Stimulated activated CD4-positive, alpha-beta T cell treated with anti-CD3 and anti-CD28 coated beads, Interleukin-2, amount 100 ng/mL, for 48 hours (primary cell): ENCODE data around the gene AIM2.
"Not testable (repeated sequence)": the region's sequence is repeated elsewhere in the genome, so short reads cannot be mapped to it uniquely, and the experiment has no call there.

Experiments used
- DNase-seq, 2 donors: peaks; one replicate each; pipeline ENCODE4 v3.0.0-alpha.2; 2020

Gene AIM2

GRCh38 chr1:159077120-159077961 lies 775 bp upstream of the AIM2 start:
- DNase-seq = peak; percentile 98

- no peak for DNase-seq
These were observed 4.5 kb downstream of the AIM2 start for GRCh38 chr1:159071970-159072582.

DNA sequence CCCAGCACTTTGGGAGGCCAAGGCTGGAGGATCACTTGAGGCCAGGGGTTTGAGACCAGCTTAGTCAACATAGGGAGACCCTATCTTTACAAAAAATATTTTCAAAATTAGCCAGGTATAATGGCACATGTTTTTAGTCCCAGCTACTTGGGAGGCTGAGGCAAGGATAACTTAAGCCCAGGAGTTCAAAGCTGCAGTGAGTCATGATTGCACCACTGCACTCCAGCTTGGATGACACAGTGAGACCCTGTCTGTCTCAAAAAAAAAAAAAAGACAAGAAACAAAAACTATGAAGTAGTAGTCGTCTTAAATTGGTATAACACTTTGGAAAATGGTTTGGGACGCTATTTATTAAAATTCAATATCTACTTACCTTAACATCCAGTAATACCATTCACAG lies 7.7 kb downstream of the AIM2 start:
- DNase-seq = no peak

GRCh38 chr1:159067699-159068621 lies 8.6 kb downstream of the AIM2 start:
- no peak for DNase-seq

- DNase-seq = no peak
These were observed 10.5 kb downstream of the AIM2 start for GRCh38 chr1:159066108-159066507.

- no peak for DNase-seq
These were observed 11.5 kb downstream of the AIM2 start for GRCh38 chr1:159065106-159065505.

DNA sequence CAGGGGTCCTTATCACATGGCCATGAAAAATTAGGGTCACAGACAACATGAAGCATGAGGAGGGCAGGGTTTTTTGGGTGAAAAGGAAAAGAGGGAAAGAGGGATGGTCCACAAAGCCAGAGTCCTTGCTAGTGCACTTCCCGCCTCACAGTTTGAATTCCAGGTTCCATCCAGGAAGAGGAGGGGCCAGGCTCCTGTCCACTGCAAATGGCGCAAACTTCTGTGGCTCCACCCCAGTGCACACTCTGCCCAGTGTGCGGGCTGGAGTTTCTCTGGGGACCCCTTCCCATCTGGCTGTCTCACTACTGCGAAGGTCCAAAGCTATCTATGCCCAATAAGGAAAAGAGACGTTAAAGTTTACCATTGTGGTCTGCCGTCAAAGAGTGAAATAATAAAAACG lies 17.8 kb downstream of the AIM2 start:
- DNase-seq = no peak

DNA sequence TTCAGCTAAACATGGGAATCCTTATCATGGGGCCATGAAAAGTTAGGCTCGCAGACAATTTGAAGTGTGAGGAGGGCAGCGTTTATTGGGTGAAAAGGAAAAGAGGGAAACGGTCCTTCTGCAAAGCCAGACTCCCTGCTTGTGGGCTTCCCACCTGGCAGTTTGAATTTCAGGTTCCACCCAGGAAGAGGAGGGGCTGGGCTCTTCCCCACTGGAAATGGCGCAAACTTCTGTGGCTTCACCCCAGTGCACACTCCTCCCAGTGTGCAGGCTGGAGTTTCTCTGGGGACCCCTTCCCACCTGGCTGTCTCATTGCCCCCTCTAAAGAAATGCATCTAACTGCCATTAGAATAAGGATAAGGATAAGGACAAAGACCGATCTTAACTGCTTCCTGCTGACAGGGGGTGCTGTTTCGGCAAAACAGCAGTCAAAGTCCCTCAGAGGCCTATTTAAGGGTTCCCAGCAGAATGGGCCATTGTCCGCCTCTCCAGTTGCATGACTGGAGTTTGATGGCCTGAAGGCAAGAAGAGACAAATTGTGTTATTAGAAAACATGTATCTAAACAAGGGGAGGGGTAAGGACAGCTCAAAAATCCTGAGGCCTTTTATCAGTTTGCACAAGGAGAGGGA lies 20.4 kb downstream of the AIM2 start:
- no peak for DNase-seq

- DNase-seq = no peak
These were observed 21.4 kb downstream of the AIM2 start for GRCh38 chr1:159055181-159055641.

DNA sequence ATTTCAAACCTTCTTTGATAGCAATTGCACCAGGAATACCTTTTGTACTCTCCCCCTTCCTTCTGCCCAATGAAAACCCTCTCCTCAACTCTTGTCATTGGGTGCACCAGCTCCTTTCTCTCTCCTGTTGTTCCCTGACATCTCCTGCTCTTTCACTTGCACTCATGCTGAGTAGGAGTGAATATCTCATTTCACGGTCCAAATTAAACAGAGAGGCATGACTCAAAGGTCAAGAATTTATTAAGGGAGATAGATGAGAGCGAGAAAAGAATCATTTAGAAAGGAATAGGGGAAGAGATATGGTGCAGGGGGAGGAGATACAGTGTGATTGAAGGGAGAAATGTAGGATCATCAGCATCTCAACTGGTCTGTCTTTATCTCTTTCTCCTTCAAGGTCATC lies 22.1 kb downstream of the AIM2 start:
- DNase-seq = no peak

- no peak for DNase-seq
These were observed 25.1 kb downstream of the AIM2 start for GRCh38 chr1:159051436-159051835.

DNA sequence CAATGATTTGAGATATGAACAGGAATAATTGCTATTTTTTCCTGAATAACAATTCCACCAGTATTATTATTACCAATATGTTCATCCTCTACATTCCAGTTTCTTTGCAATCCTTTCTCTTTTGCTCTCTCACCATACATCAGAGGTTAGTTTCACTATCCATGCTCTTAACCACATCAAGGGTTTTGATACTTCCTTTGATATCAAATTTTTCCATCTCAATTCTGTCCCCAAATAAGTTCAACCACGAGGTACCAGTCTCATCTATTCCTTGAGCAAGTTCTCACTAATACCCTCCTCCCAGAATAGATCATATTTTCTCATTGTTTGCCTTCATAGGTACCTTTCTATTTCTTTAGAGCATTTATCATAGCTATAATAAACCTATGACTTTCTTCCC lies 30.1 kb downstream of the AIM2 start:
- not testable (repeated sequence) for DNase-seq

- no peak for DNase-seq
These were observed 35.5 kb downstream of the AIM2 start for GRCh38 chr1:159040893-159041724.

GRCh38 chr1:159040206-159040605 lies 36.4 kb downstream of the AIM2 start:
- no peak for DNase-seq

GRCh38 chr1:159030877-159031447 lies 45.6 kb downstream of the AIM2 start:
- no peak for DNase-seq

- DNase-seq = no peak
These were observed 46.3 kb downstream of the AIM2 start for GRCh38 chr1:159030311-159030710.

DNA sequence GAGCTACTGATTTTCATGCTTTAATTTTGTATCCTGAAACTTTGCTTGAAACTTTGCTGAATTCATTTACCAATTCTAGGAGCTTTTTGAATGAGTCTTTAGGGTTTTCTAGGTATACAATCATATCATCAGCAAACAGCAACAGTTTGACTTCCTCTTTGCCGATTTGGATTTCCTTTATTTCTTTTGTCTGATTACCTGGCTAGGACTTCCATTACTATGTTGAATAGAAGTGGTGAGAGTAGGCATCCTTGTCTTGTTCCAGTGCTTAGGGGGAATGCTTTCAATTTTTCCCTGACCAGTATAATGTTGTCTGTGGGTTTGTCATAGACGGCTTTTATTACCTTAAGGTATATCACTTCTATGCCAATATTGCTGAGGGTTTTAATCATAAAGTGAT lies 49.7 kb downstream of the AIM2 start:
- DNase-seq = not testable (repeated sequence)

- DNase-seq = no peak
These were observed 51.5 kb downstream of the AIM2 start for GRCh38 chr1:159025043-159025442.

DNA sequence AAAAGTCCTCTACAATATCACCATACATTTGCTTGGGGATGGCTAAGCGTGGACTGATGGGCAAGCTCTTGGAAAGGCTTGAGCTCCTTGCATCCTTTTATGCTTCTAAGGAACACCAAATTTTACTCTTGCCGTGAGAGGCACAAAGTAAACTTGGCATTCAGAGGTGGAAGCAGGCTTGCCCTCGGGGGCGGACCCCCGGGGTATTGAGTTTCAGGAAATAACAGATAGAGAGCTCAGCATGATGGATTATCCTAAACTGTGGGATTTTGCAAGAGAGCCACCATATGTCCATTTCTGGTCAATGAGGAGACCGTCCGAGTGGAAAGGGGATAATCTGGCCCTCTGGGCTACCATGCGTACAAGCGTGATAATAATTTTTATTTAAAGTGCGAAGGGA lies 52.8 kb downstream of the AIM2 start:
- no peak for DNase-seq

GRCh38 chr1:159015440-159015909 lies 61.1 kb downstream of the AIM2 start:
- peak; percentile 53 to 57 for DNase-seq

GRCh38 chr1:159014851-159015250 lies 61.7 kb downstream of the AIM2 start:
- no peak for DNase-seq
